Measurements from ENCODE around the gene NCAPD3. TPM values are rescaled to one million over a fixed set of nuclear protein-coding genes. Genes with fewer than 3 reads are reported as not detected.

NCAPD3 gene
- total RNA-seq, 1 experiment from 2014 or later, result 52.2 TPM

GRCh38 chr11:134235399-134235798, 11.6 kb upstream of the NCAPD3 start:
- Mint-ChIP-seq H3K27ac (no peak overlapping the region), H3K36me3 (ENCODE audit: insufficient read depth in 1 of 3, low read depth in 3 of 3) (peaks cover 5 to 20% (median 6%) of the 10 kb centered on the region in 3 experiments; a peak in 5 of 7 replicates), H3K4me3 (no peak overlapping the region), H3K4me1 (no peaks in the 10 kb centered on the region; a peak in 1 of 4 replicates), H3K27me3 (ENCODE audit: low read depth) (no peaks in the 10 kb centered on the region), H3K9me3 (no peaks in the 10 kb centered on the region)
- Histone ChIP-seq H2AK5ac (ENCODE audit: insufficient read length, low read length) (no peak overlapping the region), H3K79me1 (ENCODE audit: insufficient read depth, low read depth, low read length, poor library complexity, severe bottlenecking) (no peaks in the 10 kb centered on the region), H3K9ac (ENCODE audit: extremely low read depth, insufficient read length, low read length) (no peak overlapping the region), H3K18ac (ENCODE audit: insufficient read length, low read depth, low read length) (no peak overlapping the region), H3K4me2 (ENCODE audit: insufficient read depth, insufficient read length, low read length) (no peak overlapping the region), H3K4ac (ENCODE audit: low read depth, low read length) (no peak overlapping the region), H3K56ac (ENCODE audit: insufficient read length, low read depth, low read length) (no peak overlapping the region), H2BK120ac (ENCODE audit: low read depth, low read length, poor library complexity, severe bottlenecking) (no peak overlapping the region), H3K14ac (ENCODE audit: insufficient read depth, low read length) (no peak overlapping the region), H2BK12ac (ENCODE audit: insufficient read length, low read depth, low read length) (no peak overlapping the region), H2BK20ac (ENCODE audit: low read depth, low read length, poor library complexity, severe bottlenecking) (no peak overlapping the region), H2BK5ac (ENCODE audit: insufficient read length, low read length) (no peak overlapping the region), H3T11ph (ENCODE audit: low read length) (no peak overlapping the region), H4K20me1 (ENCODE audit: control insufficient read depth, insufficient read depth, insufficient read length) (no peaks in the 10 kb centered on the region), H2AFZ (ENCODE audit: low read length) (no peak overlapping the region), H3K27me3 (ENCODE audit: insufficient read depth, low read length) (no peaks in the 10 kb centered on the region), H4K91ac (ENCODE audit: insufficient read length, low read depth, low read length) (no peak overlapping the region), H3K23ac (ENCODE audit: insufficient read length, low read depth, low read length) (no peak overlapping the region), H4K8ac (replicated peaks; ENCODE audit: insufficient read length, low read depth, low read length) (no peak overlapping the region), H3K79me2 (ENCODE audit: insufficient read depth, low read length) (no peaks in the 10 kb centered on the region), H4K5ac (ENCODE audit: insufficient read length, low read depth, low read length) (no peak overlapping the region), H3K27ac (ENCODE audit: insufficient read length, low read depth, low read length) (no peak overlapping the region), H3K23me2 (ENCODE audit: insufficient read length, low read depth, low read length, poor library complexity, severe bottlenecking) (no peaks in the 10 kb centered on the region), H3K4me1 (ENCODE audit: insufficient read depth, low read length) (no peaks in the 10 kb centered on the region), H3K9me3 (ENCODE audit: control insufficient read depth, low read depth, low read length) (no peaks in the 10 kb centered on the region), H2BK15ac (ENCODE audit: low read depth, low read length) (no peak overlapping the region)
- WGBS (ENCODE audit: extremely low coverage, insufficient read length, low lambda C conversion rate), result no CpG with 5 or more reads among the region's 3 CpGs
- DNase-seq, result no peak
- no peak for TF ChIP-seq CTCF (conservative IDR thresholded peaks at IDR 0.05)
